ENCODE measurements around the gene VAMP7.
"Not testable (repeated sequence)": the region's sequence is repeated elsewhere in the genome, so short reads cannot be mapped to it uniquely, and the experiment has no call there.

GRCh38 chrX:155986995-155987394, 105.8 kb downstream of the VAMP7 start:
- TF ChIP-seq, protein P1, sequence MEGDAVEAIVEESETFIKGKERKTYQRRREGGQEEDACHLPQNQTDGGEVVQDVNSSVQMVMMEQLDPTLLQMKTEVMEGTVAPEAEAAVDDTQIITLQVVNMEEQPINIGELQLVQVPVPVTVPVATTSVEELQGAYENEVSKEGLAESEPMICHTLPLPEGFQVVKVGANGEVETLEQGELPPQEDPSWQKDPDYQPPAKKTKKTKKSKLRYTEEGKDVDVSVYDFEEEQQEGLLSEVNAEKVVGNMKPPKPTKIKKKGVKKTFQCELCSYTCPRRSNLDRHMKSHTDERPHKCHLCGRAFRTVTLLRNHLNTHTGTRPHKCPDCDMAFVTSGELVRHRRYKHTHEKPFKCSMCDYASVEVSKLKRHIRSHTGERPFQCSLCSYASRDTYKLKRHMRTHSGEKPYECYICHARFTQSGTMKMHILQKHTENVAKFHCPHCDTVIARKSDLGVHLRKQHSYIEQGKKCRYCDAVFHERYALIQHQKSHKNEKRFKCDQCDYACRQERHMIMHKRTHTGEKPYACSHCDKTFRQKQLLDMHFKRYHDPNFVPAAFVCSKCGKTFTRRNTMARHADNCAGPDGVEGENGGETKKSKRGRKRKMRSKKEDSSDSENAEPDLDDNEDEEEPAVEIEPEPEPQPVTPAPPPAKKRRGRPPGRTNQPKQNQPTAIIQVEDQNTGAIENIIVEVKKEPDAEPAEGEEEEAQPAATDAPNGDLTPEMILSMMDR (IDR thresholded peaks at IDR 0.05) = not testable (repeated sequence)
- TF ChIP-seq POLR2A (IDR thresholded peaks at IDR 0.05); POLR2AphosphoS5 (IDR thresholded peaks at IDR 0.05); EP300 (IDR thresholded peaks at IDR 0.05; ENCODE audit: low read depth): not testable (repeated sequence)

Data from transverse colon (tissue), 4 donors.